ENCODE data around the gene VPS13D.
"Not testable (repeated sequence)": the region's sequence is repeated elsewhere in the genome, so short reads cannot be mapped to it uniquely, and the experiment has no call there.

VPS13D gene

GRCh38 chr1:12530462-12531178, 300.8 kb downstream of the VPS13D start:
- no peak overlapping the region for H3K27ac Mint-ChIP-seq
- no peak overlapping the region for H3K4me3 Mint-ChIP-seq
- peaks cover 4% of the 10 kb centered on the region for H3K9me3 Mint-ChIP-seq
- peaks cover 6% of the 10 kb centered on the region for H3K36me3 Mint-ChIP-seq
- H3K27me3 Mint-ChIP-seq, result no peaks in the 10 kb centered on the region
- peaks cover 27% of the 10 kb centered on the region for H3K4me1 Mint-ChIP-seq

- Mint-ChIP-seq H3K27me3 (no peaks in the 10 kb centered on the region), H3K36me3 (peaks cover 10% of the 10 kb centered on the region), H3K4me1 (peaks cover 27% of the 10 kb centered on the region), H3K27ac (no peak overlapping the region), H3K4me3 (no peak overlapping the region), H3K9me3 (peaks cover 9% of the 10 kb centered on the region)
Measured at GRCh38 chr1:12531179-12531499, 301.3 kb downstream of the VPS13D start.

GRCh38 chr1:12532405-12533315, 302.8 kb downstream of the VPS13D start:
- no peak overlapping the region for H3K4me3 Mint-ChIP-seq
- H3K27ac Mint-ChIP-seq, result no peak overlapping the region
- no peaks in the 10 kb centered on the region for H3K27me3 Mint-ChIP-seq
- H3K36me3 Mint-ChIP-seq, result peaks cover 22% of the 10 kb centered on the region
- H3K4me1 Mint-ChIP-seq, result peaks cover 27% of the 10 kb centered on the region
- peaks cover 19% of the 10 kb centered on the region for H3K9me3 Mint-ChIP-seq

- Mint-ChIP-seq H3K4me3 (no peak overlapping the region), H3K27ac (no peak overlapping the region), H3K27me3 (no peaks in the 10 kb centered on the region), H3K4me1 (peaks cover 11% of the 10 kb centered on the region), H3K9me3 (peaks cover 19% of the 10 kb centered on the region), H3K36me3 (peaks cover 22% of the 10 kb centered on the region)
Measured at GRCh38 chr1:12536023-12536639, 306.3 kb downstream of the VPS13D start.

- Mint-ChIP-seq H3K4me3 (no peak overlapping the region), H3K4me1 (peaks cover 4% of the 10 kb centered on the region), H3K9me3 (peaks cover 19% of the 10 kb centered on the region), H3K36me3 (peaks cover 20% of the 10 kb centered on the region), H3K27ac (peak overlapping the region; percentile 63), H3K27me3 (no peaks in the 10 kb centered on the region)
Measured at GRCh38 chr1:12537294-12537693, 307.5 kb downstream of the VPS13D start.

GRCh38 chr1:12537906-12538461, 308.2 kb downstream of the VPS13D start:
- Mint-ChIP-seq H3K4me1 (peaks cover 4% of the 10 kb centered on the region), H3K36me3 (peaks cover 20% of the 10 kb centered on the region), H3K4me3 (no peak overlapping the region), H3K9me3 (peaks cover 19% of the 10 kb centered on the region), H3K27ac (no peak overlapping the region), H3K27me3 (no peaks in the 10 kb centered on the region)

- not testable (repeated sequence) for H3K27me3 Mint-ChIP-seq, H3K27ac Mint-ChIP-seq, H3K4me1 Mint-ChIP-seq, H3K4me3 Mint-ChIP-seq
- peaks cover 20% of the 10 kb centered on the region for H3K36me3 Mint-ChIP-seq
- H3K9me3 Mint-ChIP-seq, result peaks cover 19% of the 10 kb centered on the region
Measured at GRCh38 chr1:12538536-12538935, 308.7 kb downstream of the VPS13D start.

- no peaks in the 10 kb centered on the region for H3K27me3 Mint-ChIP-seq
- no peaks in the 10 kb centered on the region for H3K4me1 Mint-ChIP-seq
- H3K36me3 Mint-ChIP-seq, result peaks cover 20% of the 10 kb centered on the region
- H3K27ac Mint-ChIP-seq, result peak overlapping the region; percentile 17
- peaks cover 19% of the 10 kb centered on the region for H3K9me3 Mint-ChIP-seq
- no peak overlapping the region for H3K4me3 Mint-ChIP-seq
Measured at GRCh38 chr1:12539320-12539704, 309.5 kb downstream of the VPS13D start.

GRCh38 chr1:12539705-12540579, 310.1 kb downstream of the VPS13D start:
- Mint-ChIP-seq H3K27ac (no peak overlapping the region), H3K4me1 (no peaks in the 10 kb centered on the region), H3K9me3 (peaks cover 19% of the 10 kb centered on the region), H3K4me3 (no peak overlapping the region), H3K36me3 (peaks cover 20% of the 10 kb centered on the region), H3K27me3 (no peaks in the 10 kb centered on the region)

GRCh38 chr1:12540580-12541273, 310.9 kb downstream of the VPS13D start:
- peaks cover 14% of the 10 kb centered on the region for H3K9me3 Mint-ChIP-seq
- no peak overlapping the region for H3K27ac Mint-ChIP-seq
- peaks cover 15% of the 10 kb centered on the region for H3K36me3 Mint-ChIP-seq
- no peaks in the 10 kb centered on the region for H3K27me3 Mint-ChIP-seq
- H3K4me3 Mint-ChIP-seq, result no peak overlapping the region
- no peaks in the 10 kb centered on the region for H3K4me1 Mint-ChIP-seq

- Mint-ChIP-seq H3K36me3 (peaks cover 8% of the 10 kb centered on the region), H3K4me1 (no peaks in the 10 kb centered on the region), H3K27me3 (no peaks in the 10 kb centered on the region), H3K27ac (no peak overlapping the region), H3K4me3 (no peak overlapping the region), H3K9me3 (peaks cover 6% of the 10 kb centered on the region)
Measured at GRCh38 chr1:12541274-12542137, 311.7 kb downstream of the VPS13D start.

GRCh38 chr1:12542138-12542465, 312.3 kb downstream of the VPS13D start:
- H3K9me3 Mint-ChIP-seq, result peaks cover 4% of the 10 kb centered on the region
- peaks cover 6% of the 10 kb centered on the region for H3K36me3 Mint-ChIP-seq
- H3K4me1 Mint-ChIP-seq, result no peaks in the 10 kb centered on the region
- no peak overlapping the region for H3K27ac Mint-ChIP-seq
- no peak overlapping the region for H3K4me3 Mint-ChIP-seq
- no peaks in the 10 kb centered on the region for H3K27me3 Mint-ChIP-seq

- Mint-ChIP-seq H3K4me1 (peaks cover 3% of the 10 kb centered on the region), H3K27me3 (no peaks in the 10 kb centered on the region), H3K4me3 (no peak overlapping the region), H3K36me3 (no peaks in the 10 kb centered on the region), H3K9me3 (no peaks in the 10 kb centered on the region), H3K27ac (no peak overlapping the region)
Measured at GRCh38 chr1:12542616-12543592, 313.1 kb downstream of the VPS13D start.
